GM12878 (cell line): ENCODE measurements around the gene PCDHA3. TPM values are rescaled to one million over a fixed set of nuclear protein-coding genes. Genes with fewer than 3 reads are reported as not detected.

ENCODE experiments used
- ATAC-seq: fragments of 200-7000 bp; cut with Tn5 transposase; 3 replicates; pipeline ENCODE4 v1.9.1; 2020; ENCODE audit warnings: mild to moderate bottlenecking, moderate library complexity
- BruUV-seq: library from RNA; stranded (reverse); fragments of 400-500 nt; replicated peaks from 2 replicates; lab custom pipeline; 2021; lab: Mats Ljungman, UMichigan
- CTCF ChIA-PET: fragments of 300-600 bp; sonication (Branson Sonifier 250); formaldehyde crosslinking; extraction: SDS; loops from one replicate; lab custom pipeline; 2021; ENCODE audit warnings: inconsistent platforms; lab: Yijun Ruan, JAX
- POLR2A ChIA-PET: fragments of 350-600 bp; formaldehyde crosslinking; extraction: SDS; loops from one replicate; lab custom pipeline; 2021; ENCODE audit warnings: inconsistent platforms; lab: Charles Lee
- RAD21 ChIA-PET: fragments of 300-600 bp; sonication (Branson Sonifier 250); formaldehyde crosslinking; loops from one replicate; lab custom pipeline; 2023; ENCODE audit warnings: antibody characterized with exemption; ENCODE audit not compliant: unreplicated experiment; lab: Charles Lee
- SMC1A ChIA-PET: fragments of 300-600 bp; sonication (Branson Sonifier 250); formaldehyde crosslinking; loops from one replicate; lab custom pipeline; 2023; ENCODE audit not compliant: unreplicated experiment, uncharacterized antibody; lab: Charles Lee
- DNase-seq: peaks from one replicate; pipeline ENCODE4 v3.0.0-alpha.2; 2011; ENCODE audit warnings: low read depth, low spot score
- FAIRE-seq: peaks from 3 replicates; lab custom pipeline; 2011; peaks lifted over from hg19 to GRCh38; lab: Jason Lieb, UNC
- H2AFZ ChIP-seq: 2 replicates; pipeline ENCODE4 v1.6.0; 2011; ENCODE audit warnings: low read depth, low read length, control low read depth; ENCODE audit not compliant: control insufficient read depth
- H3K27ac ChIP-seq: 2 replicates; pipeline ENCODE4 v1.5.1; 2011; ENCODE audit warnings: control low read depth; ENCODE audit not compliant: control insufficient read depth, insufficient read depth
- H3K27me3 ChIP-seq, 2 experiments: replicated peaks in 1 of 2; 2 replicates each; pipeline versions ENCODE4 v1.6.0 to v1.6.1; 2011; ENCODE audit warnings: low read length in 1 of 2; ENCODE audit not compliant: control insufficient read depth in 2 of 2, insufficient read depth in 2 of 2
- H3K36me3 ChIP-seq, 2 experiments: 2 replicates each; pipeline ENCODE4 v1.5.1; 2011; ENCODE audit warnings: low read length in 1 of 2; ENCODE audit not compliant: control insufficient read depth in 2 of 2, insufficient read depth in 2 of 2
- H3K4me1 ChIP-seq: 2 replicates; pipeline ENCODE4 v1.6.1; 2011; ENCODE audit warnings: mild to moderate bottlenecking, low read length, moderate library complexity, mixed read lengths; ENCODE audit not compliant: control insufficient read depth, insufficient read depth
- H3K4me2 ChIP-seq: 2 replicates; pipeline ENCODE4 v1.6.0; 2011; ENCODE audit warnings: control low read depth; ENCODE audit not compliant: control insufficient read depth, insufficient read depth
- H3K4me3 ChIP-seq: fragments of 200-600 bp; sonication (generic); 2 replicates; pipeline ENCODE4 v1.5.1; 2016
- H3K79me2 ChIP-seq: 2 replicates; pipeline ENCODE4 v1.6.0; 2011; ENCODE audit warnings: low read length; ENCODE audit not compliant: control insufficient read depth, insufficient read depth
- H3K9ac ChIP-seq: 2 replicates; pipeline ENCODE4 v1.8.0; 2011; ENCODE audit warnings: low read length, control low read depth, mixed read lengths; ENCODE audit not compliant: control insufficient read depth, insufficient read depth
- H3K9me3 ChIP-seq: replicated peaks from 3 replicates; pipeline ENCODE4 v1.5.1; 2011; ENCODE audit warnings: mild to moderate bottlenecking, low read length; ENCODE audit not compliant: control insufficient read depth, insufficient read depth
- H4K20me1 ChIP-seq: 2 replicates; pipeline ENCODE4 v1.6.0; 2011; ENCODE audit not compliant: control insufficient read depth, insufficient read depth
- CREM ChIP-seq: IDR thresholded peaks from 2 replicates; pipeline ENCODE4 v1.6.1; 2014; ENCODE audit warnings: antibody characterized with exemption, low read depth
- FOS ChIP-seq: IDR thresholded peaks from 3 replicates; pipeline ENCODE4 v1.6.1; 2011; ENCODE audit warnings: borderline replicate concordance; ENCODE audit not compliant: insufficient read length; ENCODE audit errors: extremely low read depth
- KAT2A ChIP-seq: conservative IDR thresholded peaks from 2 replicates; pipeline ENCODE4 v1.6.1; 2011; ENCODE audit warnings: low read depth, low read length; ENCODE audit not compliant: control insufficient read depth
- MXI1 ChIP-seq: fragments of 150-350 bp; IDR thresholded peaks from 2 replicates; pipeline ENCODE4 v1.6.1; 2011; ENCODE audit warnings: low read depth, mild to moderate bottlenecking, inconsistent platforms, low read length, improper control_type of control experiment
- NFXL1 ChIP-seq: fragments of 450-650 bp; IDR thresholded peaks from 2 replicates; pipeline ENCODE4 v1.6.1; 2017; ENCODE audit warnings: antibody characterized with exemption, mild to moderate bottlenecking, borderline replicate concordance
- PAX8 ChIP-seq: fragments of 450-650 bp; IDR thresholded peaks from 2 replicates; pipeline ENCODE4 v1.6.1; 2017; ENCODE audit warnings: mild to moderate bottlenecking, moderate library complexity
- RELA ChIP-seq: fragments of 450-650 bp; IDR thresholded peaks from 2 replicates; pipeline ENCODE4 v1.8.0; 2014; ENCODE audit warnings: borderline replicate concordance; ENCODE audit not compliant: partially characterized antibody
- SIX5 ChIP-seq: IDR thresholded peaks from 2 replicates; pipeline ENCODE4 v1.6.1; 2011; ENCODE audit warnings: mild to moderate bottlenecking, low read depth, low read length, moderate library complexity; ENCODE audit not compliant: severe bottlenecking
- SMAD5 ChIP-seq: IDR thresholded peaks from 2 replicates; pipeline ENCODE4 v1.6.1; 2016; ENCODE audit warnings: antibody characterized with exemption, low read depth
- SMARCA5 ChIP-seq: fragments of 450-650 bp; IDR thresholded peaks from 2 replicates; pipeline ENCODE4 v1.6.1; 2017; ENCODE audit warnings: mild to moderate bottlenecking
- TARDBP ChIP-seq: IDR thresholded peaks from 2 replicates; pipeline ENCODE4 v1.6.1; 2016; ENCODE audit warnings: borderline replicate concordance
- ZNF207 ChIP-seq: fragments of 450-650 bp; IDR thresholded peaks from 2 replicates; pipeline ENCODE4 v1.6.1; 2014; ENCODE audit warnings: antibody characterized with exemption, mild to moderate bottlenecking, borderline replicate concordance
- ZNF384 ChIP-seq: IDR thresholded peaks from 2 replicates; pipeline ENCODE4 v1.6.1; 2012; ENCODE audit warnings: low read depth, mild to moderate bottlenecking, low read length, improper control_type of control experiment, borderline replicate concordance
- WGBS: methylation state at CpG from one replicate; pipeline ENCODE4 v1.1.6; 2016; ENCODE audit warnings: low lambda C conversion rate; ENCODE audit not compliant: insufficient replicate concordance, insufficient coverage; ENCODE audit errors: missing lambda C conversion rate; 5-methylcytosine and 5-hydroxymethylcytosine counted together
- in situ Hi-C: fragments of 300-500 bp; cut with MboI; formaldehyde crosslinking; loops from 9 replicates; pipeline ENCODE4 v1.14.3; 2018; ENCODE audit warnings: mixed read lengths
- intact Hi-C: fragments of 100-400 bp; cut with micrococcal nuclease; formaldehyde crosslinking; loops from one replicate; pipeline ENCODE4 v1.14.2; 2022; ENCODE audit not compliant: unreplicated experiment
- polyA plus RNA-seq, 11 experiments: library from polyadenylated mRNA; depleted of rRNA in 4 of 11; unstranded in 6 of 11; stranded (reverse) in 5 of 11; fragments of >200 nt; fragmentation: Nextera tagmentation in 4 of 11; fragmentation: Illumina TruSeq in 1 of 11; extraction: Ambion mirVana in 4 of 11; extraction: Trizol in 1 of 11; gene quantifications; 1 replicate in 1 of 11; 2 replicates in 10 of 11; pipeline versions ENCODE4 v1.2.1 to v1.2.3, GENCODE V29; 2011 to 2016; ENCODE audit warnings: inconsistent platforms in 2 of 11, missing spikeins in 2 of 11, low read depth in 1 of 11
- total RNA-seq, 4 experiments: library from RNA; depleted of rRNA in 3 of 4; stranded (reverse); fragments of >200 nt in 3 of 4; fragmentation: Illumina TruSeq in 1 of 4; extraction: Trizol in 1 of 4; gene quantifications; 2 replicates each; pipeline versions ENCODE4 v1.2.1 to v1.2.3, GENCODE V29; 2013 to 2021
- TF ChIP-seq, protein P1 (sequence below): fragments of 450-650 bp; conservative IDR thresholded peaks from 2 replicates; pipeline ENCODE4 v1.6.1; 2017; ENCODE audit warnings: mild to moderate bottlenecking, moderate library complexity
- TF ChIP-seq, protein P2 (sequence below): fragments of 450-650 bp; IDR thresholded peaks from 2 replicates; pipeline ENCODE4 v1.6.1; 2017; ENCODE audit warnings: mild to moderate bottlenecking, moderate library complexity

Gene PCDHA3
- total and polyA plus RNA-seq, 10 of the 15 experiments (the other 5 are each of a cell fraction or from before 2014, with no cell fraction given): 0.01 to 0.04 TPM; not detected in 8

DNA sequence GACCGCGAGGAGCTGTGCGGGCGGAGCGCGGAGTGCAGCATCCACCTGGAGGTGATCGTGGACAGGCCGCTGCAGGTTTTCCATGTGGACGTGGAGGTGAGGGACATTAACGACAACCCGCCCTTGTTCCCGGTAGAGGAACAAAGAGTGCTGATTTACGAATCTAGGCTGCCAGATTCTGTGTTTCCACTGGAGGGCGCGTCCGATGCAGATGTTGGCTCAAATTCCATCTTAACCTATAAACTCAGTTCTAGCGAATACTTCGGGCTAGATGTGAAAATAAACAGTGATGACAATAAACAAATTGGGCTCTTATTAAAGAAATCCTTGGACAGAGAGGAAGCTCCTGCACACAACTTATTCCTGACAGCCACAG, 27.5 kb downstream of the PCDHA3 start:
- ChIA-PET CTCF (no interaction called here), POLR2A (no interaction called here), SMC1A (no interaction called here), RAD21 (no interaction called here)
- no peak overlapping the region for H3K4me2 ChIP-seq
- H3K9ac ChIP-seq: no peak overlapping the region
- H3K4me1 ChIP-seq: no peaks in the 10 kb centered on the region
- H3K36me3 ChIP-seq: no peaks in the 10 kb centered on the region
- no TSS peak for BruUV-seq
- no peaks in the 10 kb centered on the region for H4K20me1 ChIP-seq
- no peaks in the 10 kb centered on the region for H3K79me2 ChIP-seq
- no peak overlapping the region for H3K4me3 ChIP-seq
- H2AFZ ChIP-seq: no peak overlapping the region
- WGBS: 64% methylated on average over 18 of the region's 18 CpGs
- in situ Hi-C loops (no loop called here), intact Hi-C loops (no loop called here)
- H3K27me3 ChIP-seq: no peaks in the 10 kb centered on the region
- TF ChIP-seq, protein P1, sequence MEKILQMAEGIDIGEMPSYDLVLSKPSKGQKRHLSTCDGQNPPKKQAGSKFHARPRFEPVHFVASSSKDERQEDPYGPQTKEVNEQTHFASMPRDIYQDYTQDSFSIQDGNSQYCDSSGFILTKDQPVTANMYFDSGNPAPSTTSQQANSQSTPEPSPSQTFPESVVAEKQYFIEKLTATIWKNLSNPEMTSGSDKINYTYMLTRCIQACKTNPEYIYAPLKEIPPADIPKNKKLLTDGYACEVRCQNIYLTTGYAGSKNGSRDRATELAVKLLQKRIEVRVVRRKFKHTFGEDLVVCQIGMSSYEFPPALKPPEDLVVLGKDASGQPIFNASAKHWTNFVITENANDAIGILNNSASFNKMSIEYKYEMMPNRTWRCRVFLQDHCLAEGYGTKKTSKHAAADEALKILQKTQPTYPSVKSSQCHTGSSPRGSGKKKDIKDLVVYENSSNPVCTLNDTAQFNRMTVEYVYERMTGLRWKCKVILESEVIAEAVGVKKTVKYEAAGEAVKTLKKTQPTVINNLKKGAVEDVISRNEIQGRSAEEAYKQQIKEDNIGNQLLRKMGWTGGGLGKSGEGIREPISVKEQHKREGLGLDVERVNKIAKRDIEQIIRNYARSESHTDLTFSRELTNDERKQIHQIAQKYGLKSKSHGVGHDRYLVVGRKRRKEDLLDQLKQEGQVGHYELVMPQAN: no peak
- TF ChIP-seq ZNF207 (no peak), SIX5 (no peak), CREM (no peak), NFXL1 (no peak), ZNF384 (no peak), RELA (no peak), TARDBP (no peak), KAT2A (no peak), SMAD5 (no peak), FOS (no peak), SMARCA5 (no peak), MXI1 (no peak), PAX8 (no peak)
- TF ChIP-seq, protein P2, sequence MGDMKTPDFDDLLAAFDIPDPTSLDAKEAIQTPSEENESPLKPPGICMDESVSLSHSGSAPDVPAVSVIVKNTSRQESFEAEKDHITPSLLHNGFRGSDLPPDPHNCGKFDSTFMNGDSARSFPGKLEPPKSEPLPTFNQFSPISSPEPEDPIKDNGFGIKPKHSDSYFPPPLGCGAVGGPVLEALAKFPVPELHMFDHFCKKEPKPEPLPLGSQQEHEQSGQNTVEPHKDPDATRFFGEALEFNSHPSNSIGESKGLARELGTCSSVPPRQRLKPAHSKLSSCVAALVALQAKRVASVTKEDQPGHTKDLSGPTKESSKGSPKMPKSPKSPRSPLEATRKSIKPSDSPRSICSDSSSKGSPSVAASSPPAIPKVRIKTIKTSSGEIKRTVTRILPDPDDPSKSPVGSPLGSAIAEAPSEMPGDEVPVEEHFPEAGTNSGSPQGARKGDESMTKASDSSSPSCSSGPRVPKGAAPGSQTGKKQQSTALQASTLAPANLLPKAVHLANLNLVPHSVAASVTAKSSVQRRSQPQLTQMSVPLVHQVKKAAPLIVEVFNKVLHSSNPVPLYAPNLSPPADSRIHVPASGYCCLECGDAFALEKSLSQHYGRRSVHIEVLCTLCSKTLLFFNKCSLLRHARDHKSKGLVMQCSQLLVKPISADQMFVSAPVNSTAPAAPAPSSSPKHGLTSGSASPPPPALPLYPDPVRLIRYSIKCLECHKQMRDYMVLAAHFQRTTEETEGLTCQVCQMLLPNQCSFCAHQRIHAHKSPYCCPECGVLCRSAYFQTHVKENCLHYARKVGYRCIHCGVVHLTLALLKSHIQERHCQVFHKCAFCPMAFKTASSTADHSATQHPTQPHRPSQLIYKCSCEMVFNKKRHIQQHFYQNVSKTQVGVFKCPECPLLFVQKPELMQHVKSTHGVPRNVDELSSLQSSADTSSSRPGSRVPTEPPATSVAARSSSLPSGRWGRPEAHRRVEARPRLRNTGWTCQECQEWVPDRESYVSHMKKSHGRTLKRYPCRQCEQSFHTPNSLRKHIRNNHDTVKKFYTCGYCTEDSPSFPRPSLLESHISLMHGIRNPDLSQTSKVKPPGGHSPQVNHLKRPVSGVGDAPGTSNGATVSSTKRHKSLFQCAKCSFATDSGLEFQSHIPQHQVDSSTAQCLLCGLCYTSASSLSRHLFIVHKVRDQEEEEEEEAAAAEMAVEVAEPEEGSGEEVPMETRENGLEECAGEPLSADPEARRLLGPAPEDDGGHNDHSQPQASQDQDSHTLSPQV: no peak
- TF ChIP-seq, all 136 proteins: peak for 0
- Histone ChIP-seq H3K9me3 (no peaks in the 10 kb centered on the region; the same call in 1 of the 3 replicates), H3K27ac (no peak overlapping the region)
- no peak for FAIRE-seq
- no peak for ATAC-seq
- no peak for DNase-seq
